GM19240 (cell line): ENCODE results near the gene TDO2.
"Not testable (repeated sequence)": the region's sequence is repeated elsewhere in the genome, so short reads cannot be mapped to it uniquely, and the experiment has no call there.

Source experiments
- DNase-seq: peaks from one replicate; pipeline ENCODE4 v3.0.0; 2011; ENCODE audit warnings: low spot score; ENCODE audit not compliant: insufficient read length

The TDO2 gene

DNA sequence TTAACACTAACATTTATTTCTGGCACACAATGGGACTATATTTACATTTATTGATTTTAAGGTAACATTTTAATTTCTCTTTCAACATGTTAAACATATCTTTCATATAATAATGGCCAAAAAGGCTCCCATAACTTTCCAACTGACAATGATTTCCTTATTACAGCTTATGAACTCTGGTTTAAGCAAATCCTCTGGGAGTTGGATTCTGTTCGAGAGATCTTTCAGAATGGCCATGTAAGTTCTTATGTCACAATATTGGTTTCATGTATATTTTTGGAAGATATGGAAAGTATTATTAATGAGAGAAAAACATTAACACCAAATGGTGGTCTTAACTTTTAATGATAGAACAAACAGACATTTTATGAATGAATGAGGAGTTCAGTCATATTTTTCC is 4.1 kb downstream of the TDO2 start:
- DNase-seq = no peak

DNA sequence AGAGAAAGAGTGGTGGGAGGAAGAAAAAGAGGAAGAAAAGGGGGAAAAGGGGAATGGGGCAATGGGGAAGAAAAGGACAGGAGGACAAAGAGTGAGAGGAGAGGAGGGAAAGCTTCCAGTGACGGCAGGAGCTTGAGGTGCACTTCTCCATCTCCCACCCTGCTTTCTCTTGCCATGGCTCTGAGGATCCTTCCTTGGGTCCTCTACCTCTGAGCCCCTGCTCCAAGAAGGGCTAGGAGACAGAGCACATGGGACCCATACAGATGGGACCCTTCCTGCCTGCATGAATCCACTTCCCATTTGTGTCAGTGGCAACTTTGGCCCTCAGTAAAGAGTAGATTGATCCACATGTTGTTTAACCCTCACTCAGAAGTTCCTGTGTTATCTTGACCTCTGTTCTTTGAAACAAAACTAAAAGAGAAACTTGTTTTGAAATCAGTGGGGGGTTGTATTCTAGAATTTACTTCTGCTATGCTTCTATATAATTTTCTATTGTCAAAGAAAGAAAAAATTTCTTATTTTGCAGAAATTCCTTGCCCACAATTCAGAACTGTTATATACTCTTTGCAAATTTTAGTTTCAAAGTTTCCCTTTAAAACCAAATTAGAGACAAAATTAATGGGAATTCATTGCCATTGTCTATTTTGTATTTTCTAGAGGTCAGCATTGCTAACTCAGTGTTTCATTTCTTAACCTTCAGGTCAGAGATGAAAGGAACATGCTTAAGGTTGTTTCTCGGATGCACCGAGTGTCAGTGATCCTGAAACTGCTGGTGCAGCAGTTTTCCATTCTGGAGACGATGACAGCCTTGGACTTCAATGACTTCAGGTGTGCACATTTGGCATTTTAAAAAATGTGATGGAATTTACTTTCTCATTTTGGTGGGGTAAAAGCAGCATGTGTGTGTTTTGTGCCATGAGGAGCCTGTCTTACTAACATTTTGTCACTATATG is 5.0 kb downstream of the TDO2 start:
- no peak for DNase-seq

DNA sequence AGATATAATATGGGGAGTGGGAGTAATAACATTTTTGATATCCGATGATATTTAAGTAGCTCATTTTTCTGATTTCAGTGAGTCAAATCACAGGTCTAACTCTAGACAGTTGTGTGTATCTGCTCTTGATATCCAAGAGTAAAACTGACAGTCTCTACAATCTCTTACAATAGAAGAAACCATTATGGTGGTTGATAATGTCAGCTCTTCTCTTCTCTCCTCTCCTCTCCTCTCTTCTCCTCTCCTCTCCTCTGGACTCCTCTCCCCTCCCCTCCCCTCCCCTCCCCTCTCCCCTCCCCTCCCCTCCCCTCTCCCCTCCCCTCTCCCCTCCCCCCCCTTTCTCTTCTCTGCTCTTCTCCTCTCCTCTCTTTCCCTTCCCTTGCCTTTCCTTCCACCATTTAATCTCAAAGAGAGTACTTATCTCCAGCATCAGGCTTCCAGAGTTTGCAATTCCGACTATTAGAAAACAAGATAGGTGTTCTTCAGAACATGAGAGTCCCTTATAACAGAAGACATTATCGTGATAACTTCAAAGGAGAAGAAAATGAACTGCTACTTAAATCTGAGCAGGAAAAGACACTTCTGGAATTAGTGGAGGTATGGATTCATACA is 6.2 kb downstream of the TDO2 start:
- DNase-seq = no peak

DNA sequence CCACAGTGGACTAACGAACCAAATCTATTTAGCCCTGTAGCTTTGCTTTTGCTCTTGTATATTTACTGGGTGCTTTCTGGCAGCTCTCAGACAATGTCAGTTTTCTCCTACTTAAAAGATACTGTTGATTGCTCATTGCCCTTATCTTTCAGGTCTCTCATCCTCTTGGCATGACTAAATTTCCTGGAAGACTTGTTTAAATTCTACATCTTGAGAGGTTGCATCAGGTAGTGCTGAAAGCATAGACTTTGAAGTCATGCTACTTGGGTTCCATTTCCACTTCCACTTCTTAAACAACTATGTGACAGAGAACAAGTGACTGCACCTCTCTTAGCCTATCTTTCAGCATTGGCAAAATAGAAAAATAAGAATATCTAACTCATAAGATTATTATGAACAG is 8.4 kb downstream of the TDO2 start:
- no peak for DNase-seq

DNA sequence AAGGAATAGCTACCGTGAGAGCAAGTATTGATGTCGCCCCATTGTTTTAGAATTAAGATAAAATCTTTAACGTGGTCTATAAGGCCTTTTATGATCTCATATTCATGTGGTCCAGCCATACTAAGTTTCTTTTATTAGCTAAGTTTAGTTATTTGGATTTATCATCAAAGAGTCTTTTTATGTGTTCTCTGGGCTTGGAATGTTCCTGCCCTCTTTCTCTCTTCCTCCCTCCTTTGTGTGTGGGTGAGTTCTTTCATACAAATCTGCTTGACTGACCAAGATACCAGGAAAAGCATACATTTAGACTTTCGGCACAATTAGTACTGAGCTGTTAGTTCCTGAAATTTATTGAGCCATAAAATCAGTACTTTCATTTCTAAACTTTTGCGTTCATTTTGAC is 11.3 kb downstream of the TDO2 start:
- no peak for DNase-seq

DNA sequence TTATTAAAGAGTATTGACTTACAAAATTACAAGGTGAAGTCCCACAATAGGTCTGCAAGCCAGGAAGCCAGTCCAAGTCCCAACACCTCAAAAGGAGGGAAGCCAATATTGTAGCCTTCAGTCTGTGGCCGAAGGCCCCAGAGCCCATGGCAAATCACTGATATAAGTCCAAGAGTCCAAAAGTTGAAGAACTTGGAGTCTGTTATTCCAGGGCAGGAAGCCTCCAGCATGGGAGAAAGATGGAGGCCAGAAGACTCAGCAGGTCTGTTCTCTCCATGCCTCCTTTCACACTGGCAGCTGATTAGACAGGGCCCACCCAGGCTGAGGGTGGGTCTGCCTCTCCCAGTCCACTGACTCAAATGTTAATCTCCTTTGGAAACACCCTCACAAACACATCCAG is 18.1 kb downstream of the TDO2 start:
- no peak for DNase-seq

DNA sequence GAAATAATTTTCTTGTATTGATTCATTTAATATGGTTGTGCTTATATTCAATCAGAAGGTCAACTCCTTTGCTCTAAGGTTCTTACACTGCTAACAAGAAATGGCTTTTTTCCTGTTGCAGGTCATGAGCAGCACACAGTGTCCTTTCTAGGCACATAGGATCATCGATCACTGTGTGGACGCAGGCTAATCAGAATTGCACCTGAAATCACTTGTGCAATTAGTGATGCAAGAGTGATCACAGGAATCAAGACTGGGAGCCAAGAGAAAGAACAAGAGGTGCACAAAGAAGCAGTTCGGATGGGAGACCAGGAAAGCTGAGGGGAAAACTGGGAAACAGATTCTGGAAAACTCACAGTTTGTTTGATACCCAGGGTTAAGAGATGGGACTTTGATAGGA is 21.1 kb downstream of the TDO2 start:
- no peak for DNase-seq

DNA sequence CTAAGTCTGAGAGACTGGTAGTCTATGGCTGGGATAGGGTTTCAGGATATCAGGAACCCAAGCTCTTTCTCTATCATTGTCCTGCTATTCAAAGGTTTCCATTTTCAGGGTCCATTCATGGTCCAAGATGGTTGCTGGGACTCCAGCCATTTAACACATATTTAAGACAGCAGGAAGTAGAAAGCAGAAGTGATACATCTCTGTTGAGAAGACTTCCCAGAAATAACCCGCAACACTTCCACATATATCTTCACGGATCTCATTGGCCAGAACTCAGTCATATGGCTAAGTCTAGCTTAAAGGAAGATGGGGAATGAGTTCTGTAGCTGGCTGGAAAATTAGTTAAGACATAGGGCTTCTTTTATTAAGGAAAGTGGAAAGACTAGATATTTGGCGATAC is 26.3 kb downstream of the TDO2 start:
- DNase-seq = no peak

DNA sequence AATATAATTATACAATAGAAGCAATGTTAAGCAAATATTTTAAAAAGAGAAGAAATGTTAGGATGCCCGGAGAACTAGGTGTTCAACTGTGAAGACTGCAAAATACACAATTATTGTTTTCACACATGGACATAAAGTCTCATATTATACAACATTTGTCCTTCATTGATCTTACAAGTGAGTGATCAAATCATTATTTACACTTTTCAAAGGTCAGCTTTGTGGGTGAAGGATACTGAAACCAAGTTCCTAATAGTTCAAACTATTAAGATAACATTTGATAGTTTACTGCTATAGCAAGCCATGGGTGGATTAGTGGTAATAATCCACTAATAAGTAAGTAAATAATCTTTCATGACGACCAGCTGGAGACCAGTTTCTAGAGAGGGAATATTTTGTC is 26.8 kb downstream of the TDO2 start:
- no peak for DNase-seq

DNA sequence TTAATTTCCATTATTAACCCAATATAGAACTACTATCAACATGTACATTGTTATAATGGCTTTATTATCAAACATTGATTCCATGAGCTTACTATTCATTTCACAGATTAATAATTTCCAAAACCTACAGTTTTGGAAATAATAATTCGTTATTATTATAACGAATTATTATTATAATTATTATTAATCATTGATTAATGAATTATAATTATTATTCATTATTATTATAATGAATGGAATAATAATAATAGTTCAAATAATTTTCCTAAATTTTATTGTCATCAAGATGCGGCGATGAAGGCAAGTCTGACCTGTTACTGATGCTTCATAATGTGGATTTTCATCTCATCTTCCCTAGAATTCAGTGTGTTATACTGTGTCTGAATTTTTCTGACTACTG is 28.1 kb downstream of the TDO2 start:
- DNase-seq = no peak

DNA sequence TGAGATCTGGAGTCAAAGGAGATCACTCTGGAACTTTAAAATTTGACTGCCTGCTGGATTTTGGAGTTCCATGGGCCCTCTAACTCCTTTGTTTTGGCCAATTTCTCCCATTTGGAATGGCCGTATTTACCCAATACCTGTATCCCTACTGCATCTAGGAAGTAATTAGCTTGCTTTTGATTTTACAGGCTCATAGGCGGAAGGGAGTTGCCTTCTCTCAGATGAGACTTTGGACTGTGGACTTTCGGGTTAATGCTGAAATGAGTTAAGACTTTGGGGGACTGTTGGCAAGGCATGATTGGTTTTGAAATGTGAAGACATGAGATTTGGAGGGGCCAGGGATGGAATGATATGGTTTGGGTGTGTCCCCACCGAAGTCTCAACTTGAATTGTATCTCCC is 31.1 kb downstream of the TDO2 start:
- not testable (repeated sequence) for DNase-seq

DNA sequence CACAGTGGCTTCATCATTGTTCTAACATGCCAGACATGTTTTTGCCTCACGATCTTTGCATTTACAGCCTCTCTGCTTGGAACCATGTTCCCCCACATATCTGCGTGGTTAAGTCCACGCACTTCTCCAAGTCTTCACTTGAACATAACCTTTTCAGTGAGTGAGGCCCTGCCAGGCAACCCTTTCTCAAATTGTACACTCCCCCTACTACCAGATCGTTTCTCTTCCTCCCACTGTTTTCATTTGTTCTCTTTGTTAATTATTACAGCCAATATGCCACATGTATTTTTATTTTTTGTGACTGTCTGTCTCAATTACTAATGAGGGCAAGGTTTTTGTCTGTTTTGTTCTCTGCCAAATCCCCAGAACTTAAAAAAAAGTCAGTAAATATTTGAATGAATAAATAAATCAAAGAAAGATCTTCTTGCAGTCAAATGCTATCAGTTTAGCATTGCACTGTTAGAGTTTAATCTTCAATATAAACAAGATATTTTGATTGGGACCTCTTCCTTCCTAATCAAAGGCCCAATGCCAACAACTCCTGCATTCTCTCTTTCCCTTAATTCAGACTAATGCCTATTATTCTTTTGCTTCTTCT is 32.0 kb downstream of the TDO2 start:
- DNase-seq = no peak

DNA sequence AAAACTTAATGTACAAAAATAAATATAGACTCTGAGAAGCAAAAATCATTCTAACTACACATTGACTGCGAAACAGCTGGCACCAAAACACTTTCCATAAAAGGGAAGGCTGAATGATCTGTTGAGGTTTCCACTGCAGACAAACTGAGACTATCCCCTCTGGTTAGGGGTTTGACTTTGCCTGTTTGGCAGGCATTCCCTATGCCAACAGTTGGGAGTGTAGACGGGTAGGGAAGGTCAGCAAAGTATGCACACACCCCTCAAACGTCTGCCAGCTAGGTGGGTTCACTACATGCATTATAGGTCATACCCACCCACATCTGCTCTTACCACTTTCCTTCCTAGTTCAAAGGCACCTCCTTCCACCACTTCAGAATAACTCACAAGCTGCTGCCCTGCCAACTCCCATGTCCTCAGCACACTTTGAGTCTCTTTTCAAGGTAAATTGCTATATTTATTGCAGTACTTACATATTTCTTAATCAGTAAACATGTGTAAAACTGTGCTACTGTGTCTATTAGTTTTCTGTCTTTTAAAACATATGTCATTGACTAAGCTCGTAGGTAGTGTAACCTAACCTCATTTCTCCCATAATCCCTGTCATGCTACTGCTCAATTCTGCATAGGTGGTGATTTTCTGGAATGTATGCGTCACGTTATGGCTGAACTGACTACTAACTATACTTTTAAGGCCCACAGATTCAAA is 37.7 kb downstream of the TDO2 start:
- no peak for DNase-seq

DNA sequence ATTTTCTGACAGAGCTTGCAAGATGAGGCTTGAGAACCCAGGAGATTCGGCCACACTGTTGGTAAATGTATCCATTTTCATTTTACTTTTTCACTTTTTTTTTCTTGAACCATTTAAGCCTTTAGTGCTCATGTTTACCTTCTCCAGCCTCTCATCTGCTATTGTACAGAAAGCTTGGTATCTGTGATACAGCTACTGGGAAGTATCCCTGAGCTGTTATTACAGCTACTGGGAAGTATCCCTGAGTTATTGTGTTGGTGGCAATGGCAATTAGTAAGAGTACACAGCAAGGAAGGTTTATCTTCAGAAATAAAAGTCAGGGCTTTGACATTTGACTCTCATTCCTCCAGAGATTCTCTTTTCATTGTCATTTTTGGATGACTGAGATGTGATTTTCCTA is 38.3 kb downstream of the TDO2 start:
- no peak for DNase-seq

DNA sequence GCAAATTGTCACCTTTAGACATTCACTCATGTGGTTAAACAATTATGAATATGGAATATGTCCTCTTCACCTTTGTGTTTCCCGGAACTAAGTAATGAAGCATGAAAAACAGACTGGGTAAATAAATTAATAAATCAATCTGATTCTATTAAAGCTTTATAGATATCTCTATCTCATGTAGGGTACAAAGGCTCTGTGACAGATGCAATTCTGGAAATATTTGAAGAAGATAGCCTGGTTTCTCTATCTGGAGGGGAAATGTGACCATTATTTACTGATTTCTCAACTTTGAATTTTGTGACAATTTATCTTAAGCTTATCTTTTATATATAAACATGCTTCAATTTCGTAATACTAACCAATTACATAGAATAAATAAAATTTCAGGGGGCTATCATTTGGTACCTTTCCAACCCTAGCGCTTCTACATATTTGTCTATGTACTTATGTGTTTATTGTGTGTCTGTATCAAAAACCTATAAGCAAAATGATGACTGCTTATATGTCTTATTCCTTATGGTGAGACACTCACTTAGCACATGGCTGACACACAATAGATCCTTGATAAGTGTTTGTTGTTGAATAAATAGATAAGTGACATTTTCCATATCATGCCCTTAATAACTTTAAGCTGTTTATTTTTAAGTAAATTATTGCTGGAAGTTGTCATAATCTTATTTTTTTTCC is 40.3 kb downstream of the TDO2 start:
- DNase-seq = no peak

DNA sequence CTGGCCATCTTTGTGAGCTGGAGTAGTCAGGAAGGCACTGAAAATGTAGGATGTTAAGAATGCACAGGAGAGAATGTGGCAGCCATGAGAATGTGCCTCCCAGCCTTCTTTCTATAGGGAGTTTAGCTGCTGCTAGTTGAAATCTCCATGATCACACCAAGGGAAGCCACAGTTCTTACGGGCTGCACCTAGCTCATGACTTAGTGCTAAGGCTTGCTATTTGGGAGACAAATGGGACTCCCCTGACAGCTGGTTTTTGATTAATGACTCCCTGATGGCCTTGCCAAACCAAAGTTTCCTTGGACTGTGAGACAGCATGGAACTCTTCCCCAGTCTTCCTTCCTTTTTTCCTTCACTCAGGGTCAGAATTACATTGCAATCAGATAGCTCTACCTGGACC is 41.0 kb downstream of the TDO2 start:
- DNase-seq = no peak

DNA sequence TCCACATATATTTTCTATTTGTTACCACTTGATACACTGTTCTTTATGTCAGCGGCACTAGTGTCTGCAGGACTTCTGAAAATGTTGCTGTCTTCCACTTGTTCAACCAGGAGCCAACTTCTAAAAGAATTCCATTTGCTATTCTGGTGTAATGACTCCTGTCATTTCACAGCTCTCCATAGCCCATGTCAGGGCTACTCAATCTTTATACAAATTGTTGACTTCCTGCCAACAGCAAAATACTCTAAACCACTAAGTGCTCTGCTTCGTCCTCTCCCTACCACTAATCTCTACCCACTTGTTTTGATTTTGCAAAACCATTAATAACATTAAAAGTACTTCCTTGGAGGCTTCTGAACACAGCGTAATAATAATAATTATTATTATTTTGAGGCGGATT is 43.0 kb downstream of the TDO2 start:
- no peak for DNase-seq

DNA sequence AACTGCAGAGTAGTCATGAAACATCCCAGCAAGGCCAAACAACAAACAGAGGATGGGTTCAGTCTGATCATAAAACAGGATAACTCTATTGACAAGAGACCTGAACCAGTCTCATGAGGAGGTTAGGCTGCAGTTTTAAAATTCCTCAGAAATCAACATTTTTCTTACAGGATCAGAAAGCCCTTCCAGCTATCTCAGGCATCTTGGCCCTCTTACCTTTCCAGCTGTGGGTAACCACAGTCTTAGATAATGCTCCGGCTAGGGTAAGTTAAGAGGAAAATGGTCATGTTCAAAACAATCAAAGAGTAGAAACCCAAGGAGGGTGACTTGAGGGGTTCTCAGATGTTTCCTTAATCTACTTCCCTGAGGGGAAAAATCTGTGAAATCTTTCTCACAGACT is 45.0 kb downstream of the TDO2 start:
- DNase-seq = no peak

DNA sequence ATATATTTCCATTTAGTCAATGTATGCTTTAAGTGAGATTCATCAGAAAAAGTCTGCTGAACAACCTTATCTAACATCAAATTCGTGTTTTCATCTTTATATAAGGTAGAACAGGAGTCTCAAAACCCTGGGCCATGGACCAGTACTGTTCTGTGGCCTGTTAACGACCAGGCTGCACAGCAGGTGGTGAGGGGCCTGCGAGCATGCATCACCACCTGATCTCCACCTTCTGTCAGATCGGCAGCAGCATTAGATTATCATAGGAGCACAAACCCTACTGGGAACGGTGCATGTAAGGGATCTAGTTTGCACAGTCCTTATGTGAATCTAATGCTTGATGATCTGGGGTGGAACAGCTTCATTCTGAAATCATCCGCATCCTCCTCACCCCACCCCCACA is 47.0 kb downstream of the TDO2 start:
- no peak for DNase-seq

DNA sequence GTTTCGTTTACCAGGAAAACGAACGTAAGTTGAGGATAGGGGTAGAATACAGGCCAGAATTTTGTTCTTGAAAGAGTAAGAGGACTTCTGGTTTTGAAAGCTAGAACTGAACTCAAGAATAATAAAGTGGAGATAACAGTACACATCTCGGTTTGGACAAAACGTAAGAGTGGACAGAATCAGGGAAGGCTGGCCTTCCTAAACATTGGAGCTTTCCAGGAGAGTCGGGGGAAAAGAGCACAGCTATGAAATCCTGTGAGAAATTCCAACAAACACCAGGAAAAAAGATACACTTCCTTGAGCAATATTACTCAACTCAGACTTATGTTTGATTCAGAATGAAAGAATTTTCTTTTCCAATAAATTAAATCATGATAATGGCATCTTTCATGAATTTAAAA is 49.0 kb downstream of the TDO2 start:
- no peak for DNase-seq
